Activated T-helper 17 cell treated with anti-CD3 and anti-CD28 coated beads, Interleukin-2, amount 50 U/mL, for 72 hours (primary cell): Measurements from ENCODE around the gene LRP1B. TPM values are rescaled to one million over a fixed set of nuclear protein-coding genes. Genes with fewer than 3 reads are reported as not detected.
"Not testable (repeated sequence)": the region's sequence is repeated elsewhere in the genome, so short reads cannot be mapped to it uniquely, and the experiment has no call there.

ENCODE experiments used
- ATAC-seq: fragments of 150-1000 bp; cut with Tn5 transposase; replicated peaks from 2 replicates; pipeline ENCODE4 v1.10.0; 2021; ENCODE audit warnings: mild to moderate bottlenecking, moderate library complexity
- H3K27ac Mint-ChIP-seq: one replicate; pipeline ENCODE4 v1.8.0; 2022; ENCODE audit warnings: mixed read lengths
- H3K27me3 Mint-ChIP-seq: one replicate; pipeline ENCODE4 v1.8.0; 2022; ENCODE audit warnings: mixed read lengths
- H3K36me3 Mint-ChIP-seq: one replicate; pipeline ENCODE4 v1.8.0; 2022; ENCODE audit warnings: low read depth, mild to moderate bottlenecking, mixed read lengths
- H3K4me1 Mint-ChIP-seq: one replicate; pipeline ENCODE4 v1.8.0; 2022; ENCODE audit warnings: mixed read lengths
- H3K4me3 Mint-ChIP-seq: one replicate; pipeline ENCODE4 v1.8.0; 2022; ENCODE audit warnings: mild to moderate bottlenecking, mixed read lengths
- H3K9me3 Mint-ChIP-seq: one replicate; pipeline ENCODE4 v1.8.0; 2022; ENCODE audit warnings: mixed read lengths
- total RNA-seq, 2 donors: library from RNA; stranded (reverse); gene quantifications; one replicate each; pipeline ENCODE4 v1.2.3, GENCODE V29; 2022

Gene LRP1B
- total RNA-seq, 2 donors from 2014 or later, result not detected

DNA sequence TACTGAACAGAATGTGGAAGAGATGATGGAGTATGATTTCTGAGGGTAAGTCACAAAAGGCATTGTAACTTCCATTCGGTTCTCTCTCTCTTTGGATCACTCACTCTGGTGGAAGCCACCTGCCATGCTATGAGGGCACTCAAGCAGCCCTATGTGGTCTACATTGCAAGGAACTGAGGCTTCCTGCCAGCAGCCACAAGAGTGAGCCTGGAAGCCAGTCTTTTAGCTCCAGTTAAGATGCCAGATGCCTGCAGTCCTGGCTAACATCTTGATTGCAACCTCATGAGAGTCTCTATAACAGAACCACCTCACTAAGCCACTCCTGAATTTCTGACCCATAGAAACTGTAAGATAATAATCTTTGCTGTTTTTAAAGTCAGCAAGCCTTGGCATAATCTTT, 935.7 kb downstream of the LRP1B start:
- no peaks in the 10 kb centered on the region for H3K4me1 Mint-ChIP-seq
- H3K36me3 Mint-ChIP-seq, result no peaks in the 10 kb centered on the region
- no peak overlapping the region for H3K27ac Mint-ChIP-seq
- no peak for ATAC-seq
- no peak overlapping the region for H3K4me3 Mint-ChIP-seq
- no peaks in the 10 kb centered on the region for H3K27me3 Mint-ChIP-seq
- peaks cover 22% of the 10 kb centered on the region for H3K9me3 Mint-ChIP-seq

GRCh38 chr2:141187075-141187439, 943.8 kb downstream of the LRP1B start:
- Mint-ChIP-seq H3K36me3 (no peaks in the 10 kb centered on the region), H3K4me3 (no peak overlapping the region), H3K4me1 (no peaks in the 10 kb centered on the region), H3K9me3 (peaks cover 18% of the 10 kb centered on the region), H3K27me3 (no peaks in the 10 kb centered on the region), H3K27ac (no peak overlapping the region)
- no peak for ATAC-seq

DNA sequence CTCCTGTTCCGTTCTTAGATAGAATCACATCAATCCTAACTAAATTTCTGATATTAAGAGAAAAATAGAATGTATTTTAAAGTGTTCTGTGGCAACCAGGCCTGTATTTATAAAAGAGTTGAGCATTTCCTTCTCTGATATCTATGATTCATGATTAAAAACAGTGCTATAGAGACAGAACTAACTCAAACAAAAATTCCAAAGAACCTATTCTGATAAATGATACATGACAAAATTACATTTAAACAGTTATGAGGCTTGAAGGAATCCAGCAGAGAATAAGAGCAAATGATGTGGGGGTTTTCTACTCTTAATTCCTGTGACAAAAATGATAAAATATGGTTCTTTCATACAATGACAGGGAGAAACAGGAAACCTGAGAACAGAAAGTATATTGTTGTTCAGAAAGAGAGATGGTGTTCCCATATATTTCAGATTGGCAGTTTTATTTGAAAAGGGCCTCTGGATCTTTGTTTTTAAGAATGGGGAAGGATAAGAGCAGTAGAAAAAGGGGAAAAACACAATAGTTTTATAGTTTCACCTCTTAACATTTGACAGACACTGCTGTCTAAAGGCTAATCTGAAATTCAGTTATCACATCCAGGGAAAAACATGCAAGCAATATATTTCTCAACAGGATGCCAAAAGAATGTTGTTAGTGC, 944.3 kb downstream of the LRP1B start:
- no peak for ATAC-seq
- Mint-ChIP-seq H3K9me3 (peaks cover 22% of the 10 kb centered on the region), H3K4me1 (no peaks in the 10 kb centered on the region), H3K27me3 (no peaks in the 10 kb centered on the region), H3K27ac (no peak overlapping the region), H3K4me3 (no peak overlapping the region), H3K36me3 (no peaks in the 10 kb centered on the region)

DNA sequence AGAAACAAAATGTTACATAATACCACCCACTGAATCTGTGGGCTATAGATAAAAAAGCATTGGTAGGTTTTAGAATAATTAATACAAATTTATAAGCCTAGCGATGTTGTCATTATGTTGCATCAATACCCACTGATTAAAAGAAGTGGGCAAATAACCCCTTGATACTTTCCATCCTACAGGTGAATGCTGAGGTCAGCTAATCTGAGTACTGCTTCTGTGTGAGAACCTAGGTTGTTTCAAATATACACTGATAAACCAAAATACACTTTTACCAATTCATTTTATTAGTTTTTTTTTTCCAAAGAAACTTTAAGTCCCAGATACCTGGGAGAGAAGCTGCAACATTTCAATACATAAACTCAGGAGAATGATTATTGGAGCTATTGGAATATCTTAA, 948.6 kb downstream of the LRP1B start:
- H3K9me3 Mint-ChIP-seq, result peaks cover 18% of the 10 kb centered on the region
- no peak overlapping the region for H3K27ac Mint-ChIP-seq
- H3K36me3 Mint-ChIP-seq, result no peaks in the 10 kb centered on the region
- H3K4me1 Mint-ChIP-seq, result no peaks in the 10 kb centered on the region
- H3K4me3 Mint-ChIP-seq, result no peak overlapping the region
- no peak for ATAC-seq
- H3K27me3 Mint-ChIP-seq, result no peaks in the 10 kb centered on the region

GRCh38 chr2:141169117-141169516, 961.7 kb downstream of the LRP1B start:
- not testable (repeated sequence) for H3K4me1 Mint-ChIP-seq, H3K4me3 Mint-ChIP-seq, H3K27me3 Mint-ChIP-seq, H3K36me3 Mint-ChIP-seq, ATAC-seq, H3K27ac Mint-ChIP-seq
- H3K9me3 Mint-ChIP-seq, result peaks cover 14% of the 10 kb centered on the region

- H3K27ac Mint-ChIP-seq, result no peak overlapping the region
- ATAC-seq, result no peak
- no peaks in the 10 kb centered on the region for H3K27me3 Mint-ChIP-seq
- peaks cover 7% of the 10 kb centered on the region for H3K9me3 Mint-ChIP-seq
- H3K4me1 Mint-ChIP-seq, result no peaks in the 10 kb centered on the region
- H3K36me3 Mint-ChIP-seq, result no peaks in the 10 kb centered on the region
- no peak overlapping the region for H3K4me3 Mint-ChIP-seq
Measured at GRCh38 chr2:141162314-141162713, 968.5 kb downstream of the LRP1B start.

- Mint-ChIP-seq H3K27me3 (no peaks in the 10 kb centered on the region), H3K4me3 (no peak overlapping the region), H3K4me1 (no peaks in the 10 kb centered on the region), H3K9me3 (peaks cover 4% of the 10 kb centered on the region), H3K27ac (no peak overlapping the region), H3K36me3 (no peaks in the 10 kb centered on the region)
- ATAC-seq, result no peak
Measured at GRCh38 chr2:141151611-141152286, 979.1 kb downstream of the LRP1B start.

DNA sequence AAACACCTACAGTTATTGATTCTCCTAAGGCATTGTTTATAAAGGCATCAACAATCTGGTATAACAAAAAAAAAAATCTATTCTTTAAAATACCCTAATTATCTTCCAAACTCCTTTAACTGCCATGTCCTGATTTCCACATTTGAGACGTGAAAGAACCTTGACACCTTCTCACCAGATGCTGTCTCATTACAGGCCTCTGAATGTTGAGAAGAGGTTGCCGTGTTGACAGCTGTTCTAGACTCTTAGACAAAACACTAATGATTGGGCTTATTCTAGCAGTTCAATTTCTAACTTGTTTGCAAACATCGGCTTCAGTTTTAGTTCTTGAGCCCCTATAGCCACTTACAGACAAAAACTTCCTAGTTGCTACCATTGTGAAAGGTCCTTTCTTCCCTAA, 988.8 kb downstream of the LRP1B start:
- H3K36me3 Mint-ChIP-seq, result no peaks in the 10 kb centered on the region
- no peaks in the 10 kb centered on the region for H3K27me3 Mint-ChIP-seq
- no peak overlapping the region for H3K4me3 Mint-ChIP-seq
- H3K27ac Mint-ChIP-seq, result no peak overlapping the region
- no peaks in the 10 kb centered on the region for H3K4me1 Mint-ChIP-seq
- peaks cover 6% of the 10 kb centered on the region for H3K9me3 Mint-ChIP-seq
- no peak for ATAC-seq

GRCh38 chr2:141137122-141137693, 993.6 kb downstream of the LRP1B start:
- no peak for ATAC-seq
- H3K9me3 Mint-ChIP-seq, result peaks cover 13% of the 10 kb centered on the region
- H3K27me3 Mint-ChIP-seq, result no peaks in the 10 kb centered on the region
- H3K4me3 Mint-ChIP-seq, result no peak overlapping the region
- no peaks in the 10 kb centered on the region for H3K36me3 Mint-ChIP-seq
- H3K27ac Mint-ChIP-seq, result no peak overlapping the region
- no peaks in the 10 kb centered on the region for H3K4me1 Mint-ChIP-seq

GRCh38 chr2:141133883-141134282, 996.9 kb downstream of the LRP1B start:
- peaks cover 13% of the 10 kb centered on the region for H3K9me3 Mint-ChIP-seq
- ATAC-seq, result no peak
- H3K4me3 Mint-ChIP-seq, result no peak overlapping the region
- H3K27ac Mint-ChIP-seq, result no peak overlapping the region
- H3K4me1 Mint-ChIP-seq, result no peaks in the 10 kb centered on the region
- no peaks in the 10 kb centered on the region for H3K36me3 Mint-ChIP-seq
- H3K27me3 Mint-ChIP-seq, result no peaks in the 10 kb centered on the region

- H3K36me3 Mint-ChIP-seq, result no peaks in the 10 kb centered on the region
- no peaks in the 10 kb centered on the region for H3K4me1 Mint-ChIP-seq
- H3K9me3 Mint-ChIP-seq, result peaks cover 4% of the 10 kb centered on the region
- ATAC-seq, result no peak
- no peak overlapping the region for H3K4me3 Mint-ChIP-seq
- no peaks in the 10 kb centered on the region for H3K27me3 Mint-ChIP-seq
- H3K27ac Mint-ChIP-seq, result no peak overlapping the region
Measured at GRCh38 chr2:141125432-141125831, 1005.4 kb downstream of the LRP1B start.

DNA sequence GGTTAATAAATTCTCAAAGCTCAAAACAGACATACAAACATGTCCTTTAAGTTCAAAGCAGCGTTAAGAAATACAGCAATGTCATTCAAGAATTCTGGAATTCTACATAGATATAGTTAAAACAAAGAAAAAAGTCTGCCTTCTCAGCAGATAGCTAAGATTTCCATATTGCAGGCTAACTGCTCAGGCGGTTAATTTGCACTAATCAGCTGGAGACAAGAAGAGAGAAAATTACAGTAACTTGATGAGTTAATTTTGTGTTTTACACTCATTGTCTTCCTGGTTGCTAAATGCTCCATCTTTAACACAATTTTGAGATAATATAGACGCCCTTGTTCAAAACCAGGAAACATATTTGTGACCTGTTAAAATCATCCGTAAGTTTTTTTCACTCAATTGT, 1012.0 kb downstream of the LRP1B start:
- Mint-ChIP-seq H3K36me3 (no peaks in the 10 kb centered on the region), H3K4me3 (no peak overlapping the region), H3K9me3 (peaks cover 6% of the 10 kb centered on the region), H3K27me3 (no peaks in the 10 kb centered on the region), H3K27ac (no peak overlapping the region), H3K4me1 (no peaks in the 10 kb centered on the region)
- ATAC-seq, result no peak

- Mint-ChIP-seq H3K36me3 (no peaks in the 10 kb centered on the region), H3K9me3 (peaks cover 10% of the 10 kb centered on the region), H3K4me1 (no peaks in the 10 kb centered on the region), H3K27me3 (no peaks in the 10 kb centered on the region), H3K4me3 (no peak overlapping the region), H3K27ac (no peak overlapping the region)
- no peak for ATAC-seq
Measured at GRCh38 chr2:141113301-141113700, 1017.5 kb downstream of the LRP1B start.

DNA sequence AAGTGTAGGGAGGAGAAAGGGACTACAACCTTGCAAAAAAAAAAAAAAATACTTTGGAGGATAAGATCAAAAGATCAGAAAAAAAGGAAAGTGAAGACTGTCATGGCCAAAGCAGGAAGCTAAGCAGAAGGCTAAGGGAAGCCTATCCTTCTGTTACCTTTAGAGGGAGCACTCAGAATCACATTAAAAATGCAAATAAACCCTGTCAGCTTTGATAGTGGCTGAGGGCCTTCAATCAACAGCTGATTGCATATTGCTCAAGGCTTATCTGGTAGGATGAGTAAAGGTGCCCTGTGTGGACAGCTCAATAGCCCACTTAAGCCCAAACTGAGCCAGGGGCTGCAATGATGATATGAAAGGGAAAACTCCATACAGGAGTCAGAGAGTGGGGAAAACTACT, 1021.2 kb downstream of the LRP1B start:
- no peaks in the 10 kb centered on the region for H3K36me3 Mint-ChIP-seq
- H3K9me3 Mint-ChIP-seq, result peaks cover 10% of the 10 kb centered on the region
- no peaks in the 10 kb centered on the region for H3K4me1 Mint-ChIP-seq
- ATAC-seq, result no peak
- no peak overlapping the region for H3K27ac Mint-ChIP-seq
- H3K4me3 Mint-ChIP-seq, result no peak overlapping the region
- H3K27me3 Mint-ChIP-seq, result no peaks in the 10 kb centered on the region

- peaks cover 16% of the 10 kb centered on the region for H3K9me3 Mint-ChIP-seq
- no peaks in the 10 kb centered on the region for H3K4me1 Mint-ChIP-seq
- no peak overlapping the region for H3K4me3 Mint-ChIP-seq
- ATAC-seq, result no peak
- H3K27ac Mint-ChIP-seq, result no peak overlapping the region
- H3K36me3 Mint-ChIP-seq, result no peaks in the 10 kb centered on the region
- no peaks in the 10 kb centered on the region for H3K27me3 Mint-ChIP-seq
Measured at GRCh38 chr2:141105763-141106162, 1025.1 kb downstream of the LRP1B start.
